GM18499 (cell line): ENCODE measurements around the gene TSSK1B.
"Not testable (repeated sequence)": the region's sequence is repeated elsewhere in the genome, so short reads cannot be mapped to it uniquely, and the experiment has no call there.

Experiments
- ATAC-seq: cut with Tn5 transposase; IDR thresholded peaks from one replicate; pipeline ENCODE4 v1.9.1; 2021; ENCODE audit warnings: moderate number of reproducible peaks; ENCODE audit not compliant: insufficient read depth, unreplicated experiment

Gene TSSK1B

GRCh38 chr5:113404269-113404668 is 30.5 kb downstream of the TSSK1B start:
- ATAC-seq, result no peak

- ATAC-seq, result not testable (repeated sequence)
These were observed 36.8 kb downstream of the TSSK1B start for GRCh38 chr5:113397986-113398385.

GRCh38 chr5:113397046-113397445 is 37.7 kb downstream of the TSSK1B start:
- ATAC-seq, result no peak

- no peak for ATAC-seq
These were observed 40.1 kb downstream of the TSSK1B start for GRCh38 chr5:113394658-113395057.

- ATAC-seq, result no peak
These were observed 44.6 kb downstream of the TSSK1B start for GRCh38 chr5:113390224-113390623.

GRCh38 chr5:113389116-113389515 is 45.7 kb downstream of the TSSK1B start:
- no peak for ATAC-seq

- no peak for ATAC-seq
These were observed 46.9 kb downstream of the TSSK1B start for GRCh38 chr5:113387844-113388243.

GRCh38 chr5:113384782-113385285 is 50.0 kb downstream of the TSSK1B start:
- ATAC-seq, result no peak

- no peak for ATAC-seq
These were observed 52.1 kb downstream of the TSSK1B start for GRCh38 chr5:113382731-113383130.
